ENCODE results near the gene REC8.

REC8 gene

GRCh38 chr14:24150993-24151392 is 20.9 kb upstream of the REC8 start:
- H3K9ac ChIP-seq (ENCODE audit: low read length), result no peak overlapping the region

GRCh38 chr14:24151404-24152080 is 20.3 kb upstream of the REC8 start:
- Histone ChIP-seq H3K27ac (ENCODE audit: low read depth, low read length) (no peak overlapping the region), H3K4me3 (ENCODE audit: insufficient read depth, low read length, poor library complexity, severe bottlenecking) (no peak overlapping the region), H3F3A (ENCODE audit: insufficient read depth) (0 out of 2 replicates have a peak, but pooled peaks cover 3% of the 10 kb centered on the region), H3K36me3 (ENCODE audit: low read length) (no peaks in the 10 kb centered on the region), H3K27me3 (ENCODE audit: low read length) (no peaks in the 10 kb centered on the region), H3K9me3 (ENCODE audit: insufficient read depth, low read length) (no peaks in the 10 kb centered on the region), H3K79me2 (ENCODE audit: insufficient read depth, low read length) (peaks cover 14% of the 10 kb centered on the region), H3K9me2 (replicated peaks; ENCODE audit: insufficient read depth, low read length) (no peaks in the 10 kb centered on the region), H3K9ac (ENCODE audit: low read length) (no peak overlapping the region), H2AFZ (ENCODE audit: low read depth, low read length, severe bottlenecking) (no peak overlapping the region), H3K4me2 (ENCODE audit: low read depth, low read length, poor library complexity, severe bottlenecking) (no peak overlapping the region), H4K20me1 (ENCODE audit: low read depth, low read length) (no peaks in the 10 kb centered on the region)
- TF ChIP-seq EZH2phosphoT487 (conservative IDR thresholded peaks at IDR 0.05; ENCODE audit: low read length), result no peak
- TF ChIP-seq CTCF (IDR thresholded peaks at IDR 0.05; ENCODE audit: insufficient read depth, low read length, poor library complexity, severe bottlenecking), result no peak

More at GRCh38 chr14:24150993-24151392, 20.9 kb upstream of the REC8 start:
- no peaks in the 10 kb centered on the region for H3K9me2 ChIP-seq (replicated peaks; ENCODE audit: insufficient read depth, low read length)
- H3K9me3 ChIP-seq (ENCODE audit: insufficient read depth, low read length), result no peaks in the 10 kb centered on the region
- no peak overlapping the region for H3K27ac ChIP-seq (ENCODE audit: low read depth, low read length)
- H3K27me3 ChIP-seq (ENCODE audit: low read length), result no peaks in the 10 kb centered on the region
- H2AFZ ChIP-seq (ENCODE audit: low read depth, low read length, severe bottlenecking), result no peak overlapping the region
- H4K20me1 ChIP-seq (ENCODE audit: low read depth, low read length), result no peaks in the 10 kb centered on the region
- H3K36me3 ChIP-seq (ENCODE audit: low read length), result no peaks in the 10 kb centered on the region
- H3K4me2 ChIP-seq (ENCODE audit: low read depth, low read length, poor library complexity, severe bottlenecking), result no peak overlapping the region
- TF ChIP-seq CTCF (IDR thresholded peaks at IDR 0.05; ENCODE audit: insufficient read depth, low read length, poor library complexity, severe bottlenecking), result no peak
- no peak for TF ChIP-seq EZH2phosphoT487 (conservative IDR thresholded peaks at IDR 0.05; ENCODE audit: low read length)
- no peak overlapping the region for H3K4me3 ChIP-seq (ENCODE audit: insufficient read depth, low read length, poor library complexity, severe bottlenecking)
- H3K79me2 ChIP-seq (ENCODE audit: insufficient read depth, low read length), result peaks cover 18% of the 10 kb centered on the region
- 0 out of 2 replicates have a peak, but pooled peaks cover 3% of the 10 kb centered on the region for H3F3A ChIP-seq (ENCODE audit: insufficient read depth)

DNA sequence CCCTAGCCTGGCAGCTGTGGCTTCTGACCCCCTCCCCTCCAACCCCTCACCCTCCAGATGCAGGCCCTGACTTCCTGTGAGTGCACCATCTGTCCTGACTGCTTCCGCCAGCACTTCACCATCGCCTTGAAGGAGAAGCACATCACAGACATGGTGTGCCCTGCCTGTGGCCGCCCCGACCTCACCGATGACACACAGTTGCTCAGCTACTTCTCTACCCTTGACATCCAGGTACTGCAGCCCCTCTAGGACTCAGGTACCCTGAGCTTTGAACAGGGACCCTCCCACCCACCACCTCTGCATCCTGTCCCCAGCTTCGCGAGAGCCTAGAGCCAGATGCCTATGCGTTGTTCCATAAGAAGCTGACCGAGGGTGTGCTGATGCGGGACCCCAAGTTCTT is 16.8 kb upstream of the REC8 start:
- no peak overlapping the region for H3K4me3 ChIP-seq (ENCODE audit: insufficient read depth, low read length, poor library complexity, severe bottlenecking)
- TF ChIP-seq CTCF (IDR thresholded peaks at IDR 0.05; ENCODE audit: insufficient read depth, low read length, poor library complexity, severe bottlenecking), result no peak
- H3K4me2 ChIP-seq (ENCODE audit: low read depth, low read length, poor library complexity, severe bottlenecking), result no peak overlapping the region
- H3K9me2 ChIP-seq (replicated peaks; ENCODE audit: insufficient read depth, low read length), result no peaks in the 10 kb centered on the region
- no peaks in the 10 kb centered on the region for H3K36me3 ChIP-seq (ENCODE audit: low read length)
- H4K20me1 ChIP-seq (ENCODE audit: low read depth, low read length), result no peaks in the 10 kb centered on the region
- H3K27ac ChIP-seq (ENCODE audit: low read depth, low read length), result no peak overlapping the region
- no peaks in the 10 kb centered on the region for H3F3A ChIP-seq (ENCODE audit: insufficient read depth)
- no peaks in the 10 kb centered on the region for H3K27me3 ChIP-seq (ENCODE audit: low read length)
- no peaks in the 10 kb centered on the region for H3K9me3 ChIP-seq (ENCODE audit: insufficient read depth, low read length)
- H3K79me2 ChIP-seq (ENCODE audit: insufficient read depth, low read length), result no peaks in the 10 kb centered on the region
- H3K9ac ChIP-seq (ENCODE audit: low read length), result no peak overlapping the region
- H2AFZ ChIP-seq (ENCODE audit: low read depth, low read length, severe bottlenecking), result no peak overlapping the region
